Measurements from ENCODE around the gene CDC42.
A peak's percentile ranks its signal among the peaks of the same experiment; 100 is the strongest.

Gene CDC42

DNA sequence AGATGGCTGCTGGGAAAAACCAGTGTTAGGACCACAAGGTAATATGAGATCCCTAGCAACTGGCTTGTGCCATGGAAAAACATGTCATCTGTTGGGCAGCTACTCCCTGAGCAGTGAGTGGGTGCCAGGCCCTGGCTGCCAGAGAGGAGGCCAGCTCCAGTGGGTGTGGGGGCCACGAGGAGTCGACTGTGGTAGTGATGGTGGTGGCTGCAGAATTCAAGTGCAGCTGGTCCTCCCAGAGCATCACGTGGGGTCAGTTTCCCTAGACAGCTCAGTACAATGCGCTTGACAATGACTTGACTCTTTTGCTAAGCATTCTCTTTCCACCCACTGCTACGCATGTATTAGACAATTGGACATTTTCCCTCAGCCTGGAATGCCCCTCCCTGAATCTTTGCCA is 14.5 kb upstream of the CDC42 start:
- DNase-seq, result no peak

DNA sequence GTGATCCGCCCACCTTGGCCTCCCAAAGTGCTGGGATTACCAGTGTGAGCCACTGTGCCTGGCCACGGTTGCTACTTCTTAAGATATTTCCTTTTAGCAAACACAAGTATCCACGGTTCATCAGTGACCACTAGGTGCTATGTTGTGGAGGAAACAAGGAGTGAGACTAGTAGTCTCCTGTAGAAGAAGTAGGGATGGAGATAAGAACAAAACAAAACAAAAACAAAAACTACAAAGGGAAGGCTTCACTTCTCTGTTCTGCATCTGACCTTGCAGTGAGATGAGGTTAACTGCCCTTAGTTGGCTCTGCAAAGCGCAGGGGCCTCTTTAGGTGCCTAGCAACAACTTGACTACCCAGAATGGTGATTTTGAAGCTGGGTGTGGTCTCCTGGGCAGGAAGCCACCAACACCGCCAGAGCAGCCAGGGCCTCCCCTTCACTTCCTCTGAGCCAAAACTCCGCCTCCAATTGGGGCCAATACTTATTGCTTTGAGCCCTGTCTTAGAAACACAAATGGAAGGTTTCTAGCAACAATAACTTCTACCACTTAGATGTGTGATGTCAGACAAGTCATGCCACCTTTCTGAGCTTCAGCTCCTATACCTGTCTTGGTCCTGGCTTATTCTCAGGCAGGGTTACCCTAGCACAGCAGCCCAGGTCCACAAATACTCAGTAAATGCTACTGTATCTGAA is 12.8 kb upstream of the CDC42 start:
- peak; percentile 97 for DNase-seq

DNA sequence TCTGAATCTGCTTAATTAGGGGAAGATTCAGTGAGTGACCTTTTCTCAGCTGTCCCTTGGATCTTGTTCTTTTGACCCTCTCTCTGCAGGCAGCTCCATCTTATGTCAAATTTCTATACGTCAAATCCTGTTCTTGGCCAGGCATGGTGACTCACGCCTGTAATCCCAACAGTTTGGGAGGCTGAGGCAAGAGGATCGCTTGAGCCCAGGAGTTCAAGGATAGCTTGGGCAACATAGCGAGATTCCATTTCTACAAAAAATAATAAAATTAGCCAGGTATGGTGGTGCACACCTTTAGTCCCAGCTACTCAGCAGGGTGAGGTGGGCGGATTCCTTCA is 12.3 kb upstream of the CDC42 start:
- no peak for DNase-seq

DNA sequence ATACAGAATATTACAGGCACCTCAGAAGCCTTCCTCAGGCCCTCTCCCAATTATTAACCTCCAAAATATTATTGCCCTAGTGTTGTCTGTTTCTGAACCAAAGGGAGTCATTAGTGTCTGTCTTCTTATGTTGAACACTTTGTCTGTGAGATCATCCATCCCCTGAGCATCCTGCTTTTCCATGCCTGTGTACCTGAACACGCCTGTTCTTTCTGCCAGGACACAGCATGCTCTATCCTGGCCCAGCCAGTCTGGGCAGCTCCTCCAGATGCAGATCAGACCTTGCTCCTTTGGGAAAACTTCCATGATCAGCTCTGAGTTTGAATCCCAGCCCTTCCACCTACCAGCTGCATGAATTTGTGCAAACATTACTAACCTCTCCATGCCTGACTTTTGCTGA is 11.0 kb upstream of the CDC42 start:
- no peak for DNase-seq

DNA sequence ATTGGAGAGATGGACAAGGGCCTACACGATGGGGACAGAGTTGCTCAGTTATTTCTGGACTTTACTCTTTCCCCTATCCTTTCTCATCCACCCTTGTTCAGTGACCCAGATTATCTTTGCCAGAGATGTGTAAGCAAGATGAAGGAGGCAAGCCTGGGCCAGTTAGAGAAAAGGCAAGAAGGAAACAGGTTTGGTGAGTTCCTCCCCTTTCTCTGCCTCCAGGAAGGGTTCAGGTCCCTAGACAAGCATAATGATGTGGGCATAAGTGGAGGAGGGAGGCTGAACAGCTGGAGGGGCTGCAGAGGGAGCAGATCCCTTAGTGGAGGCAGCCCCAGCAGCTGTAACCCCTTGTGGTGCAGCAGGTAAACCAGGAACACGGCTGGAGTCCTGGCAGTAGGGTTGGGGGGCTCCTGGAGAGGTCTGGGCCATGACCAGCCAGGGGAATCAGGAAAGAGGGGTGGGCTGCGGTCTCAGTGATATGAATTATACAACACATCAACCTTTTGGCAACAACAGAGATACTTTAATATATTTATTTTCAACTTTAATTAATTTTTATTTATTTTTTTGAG is 9.2 kb upstream of the CDC42 start:
- no peak for DNase-seq

DNA sequence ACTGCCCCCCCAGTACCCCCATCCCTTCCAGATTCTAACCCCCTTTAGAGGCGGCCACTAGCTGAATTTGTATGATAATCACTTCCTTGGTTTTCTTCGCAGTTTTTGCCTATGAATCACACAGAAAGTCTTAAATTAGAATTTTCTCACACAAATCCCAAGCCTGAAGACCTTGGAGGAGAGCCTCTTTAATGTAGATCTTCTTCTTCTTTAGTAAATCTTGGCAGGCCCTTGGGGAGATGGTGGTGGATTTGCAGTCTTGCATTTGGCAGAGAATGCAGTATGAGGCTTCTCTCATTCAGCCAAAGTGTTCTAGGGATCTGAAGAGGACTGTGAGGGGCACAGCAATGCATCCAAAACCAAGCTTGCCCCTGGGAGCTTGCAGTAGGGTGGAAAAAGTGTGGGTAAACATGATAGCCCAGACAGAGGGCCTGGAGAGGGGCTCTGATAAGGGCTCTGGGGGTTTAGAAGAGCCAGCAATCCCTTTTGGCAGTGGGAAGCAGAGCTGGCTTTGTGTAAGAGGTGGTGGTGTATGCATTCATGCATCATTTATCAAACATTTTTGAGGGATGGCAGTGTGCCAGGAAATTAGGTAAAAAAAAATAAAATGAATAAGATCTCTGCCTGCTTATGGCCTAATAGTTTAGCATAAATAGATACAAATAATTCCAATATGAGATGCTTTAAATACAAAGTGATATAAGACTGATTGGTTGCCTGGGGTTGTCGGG is 7.7 kb upstream of the CDC42 start:
- no peak for DNase-seq

DNA sequence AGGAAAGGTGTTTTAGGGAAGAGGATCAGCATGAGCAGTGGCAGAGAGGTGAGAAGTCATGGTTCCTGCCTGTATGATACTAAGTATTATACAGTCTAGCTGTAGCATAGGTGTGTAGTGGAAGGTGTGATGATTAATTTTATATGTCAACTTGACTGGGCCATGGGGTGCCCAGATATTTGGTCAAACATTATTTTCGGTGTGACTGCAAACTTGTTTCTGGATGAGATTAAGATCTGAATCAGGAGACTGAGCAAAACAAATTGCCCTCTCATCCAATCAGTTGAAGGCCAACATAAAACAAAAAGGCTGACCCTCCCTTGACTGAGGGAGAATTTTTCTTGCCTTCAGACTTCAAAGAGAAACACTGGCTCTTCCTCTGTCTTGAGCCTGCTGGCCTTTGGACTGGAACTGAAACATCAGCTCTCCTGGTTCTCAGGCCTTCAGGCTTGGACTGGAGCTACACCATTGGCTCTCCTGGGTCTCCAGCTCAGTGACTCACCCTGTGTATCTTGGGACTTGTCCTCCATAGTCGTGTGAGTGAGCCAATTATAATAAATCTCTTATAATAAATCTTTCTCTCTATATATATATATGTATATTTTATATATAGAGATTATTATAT is 6.8 kb upstream of the CDC42 start:
- no peak for DNase-seq

DNA sequence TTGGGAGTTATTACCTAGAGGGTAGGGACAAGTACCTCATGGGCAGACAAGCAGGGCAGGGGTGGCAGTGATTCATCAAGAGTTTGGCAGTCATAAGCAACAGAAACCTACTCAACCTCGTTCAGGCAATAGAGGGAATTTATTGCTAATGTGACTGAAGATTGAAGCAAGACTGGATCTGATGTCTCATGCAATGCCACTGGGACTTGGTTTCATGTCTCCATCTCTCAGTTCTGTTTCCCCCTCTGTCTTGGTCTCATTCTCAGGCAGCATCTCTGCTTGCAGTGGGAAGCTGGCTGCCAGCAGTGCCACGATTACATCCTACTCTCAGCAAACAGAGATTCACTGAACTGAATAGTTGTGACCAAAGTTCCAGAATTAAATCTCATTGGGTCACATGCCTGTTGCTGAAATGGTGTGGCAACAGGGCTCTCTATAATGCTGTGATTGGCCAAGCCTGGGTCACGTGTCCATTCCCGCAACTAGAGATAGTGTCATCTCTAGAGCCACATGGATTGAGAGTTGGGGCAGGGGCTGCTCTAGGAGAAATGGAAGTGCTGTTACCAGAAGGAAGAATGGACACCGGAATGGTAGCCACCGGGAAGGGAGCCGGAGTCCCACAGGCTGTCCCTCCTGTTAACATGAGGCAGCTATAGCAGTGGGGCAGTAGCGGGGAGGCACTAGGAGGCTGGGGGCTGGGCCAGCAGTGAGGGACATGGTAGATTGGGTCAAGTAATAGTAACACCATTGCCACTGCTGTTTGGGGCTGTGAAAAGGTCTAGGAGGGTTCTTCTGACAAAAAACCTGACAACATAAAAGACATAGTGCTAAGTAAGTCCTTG is 3.9 kb upstream of the CDC42 start:
- DNase-seq, result no peak

DNA sequence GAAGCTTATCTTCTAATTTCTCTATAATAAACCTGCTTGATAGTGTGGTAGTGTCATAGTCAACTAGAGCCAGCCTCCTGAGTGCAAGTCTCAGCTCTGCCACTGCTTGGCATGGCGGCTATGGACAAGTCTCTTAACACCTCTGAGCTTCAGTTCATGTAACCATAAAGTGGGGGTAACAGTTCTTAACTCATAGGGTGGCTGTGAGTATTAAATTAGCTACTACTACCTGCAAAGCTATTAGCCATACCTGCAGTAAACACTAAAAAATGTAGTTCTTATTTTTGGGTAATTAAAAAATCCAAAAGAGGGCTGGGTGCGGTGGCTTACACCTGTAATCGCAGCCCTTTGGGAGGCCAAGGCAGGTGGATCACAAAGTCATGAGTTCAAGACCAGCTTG is 2.2 kb upstream of the CDC42 start:
- no peak for DNase-seq

DNA sequence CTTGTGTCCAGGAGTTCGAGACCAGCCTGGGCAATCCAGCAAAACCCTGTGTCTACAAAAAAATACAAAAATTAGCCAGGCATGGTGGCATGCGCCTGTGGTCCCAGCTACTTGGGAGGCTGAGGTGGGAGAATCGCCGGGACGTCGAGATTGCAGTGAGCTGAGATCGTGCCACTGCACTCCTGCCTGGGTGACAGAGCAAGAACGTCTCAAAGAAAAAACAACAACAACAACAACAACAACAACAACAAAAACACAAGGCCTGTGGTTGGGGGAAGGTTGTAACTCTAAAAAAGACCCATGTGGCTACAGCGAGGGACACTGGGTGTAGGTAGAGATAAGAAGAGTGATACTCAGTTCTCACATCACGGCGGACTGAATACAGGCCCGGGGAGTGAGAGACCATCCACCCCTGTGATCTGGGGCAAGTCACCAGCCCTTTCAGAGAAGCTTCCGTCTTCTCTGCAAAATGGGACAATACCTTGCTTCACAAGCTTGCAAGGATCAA is 848 bp upstream of the CDC42 start:
- DNase-seq, result no peak

DNA sequence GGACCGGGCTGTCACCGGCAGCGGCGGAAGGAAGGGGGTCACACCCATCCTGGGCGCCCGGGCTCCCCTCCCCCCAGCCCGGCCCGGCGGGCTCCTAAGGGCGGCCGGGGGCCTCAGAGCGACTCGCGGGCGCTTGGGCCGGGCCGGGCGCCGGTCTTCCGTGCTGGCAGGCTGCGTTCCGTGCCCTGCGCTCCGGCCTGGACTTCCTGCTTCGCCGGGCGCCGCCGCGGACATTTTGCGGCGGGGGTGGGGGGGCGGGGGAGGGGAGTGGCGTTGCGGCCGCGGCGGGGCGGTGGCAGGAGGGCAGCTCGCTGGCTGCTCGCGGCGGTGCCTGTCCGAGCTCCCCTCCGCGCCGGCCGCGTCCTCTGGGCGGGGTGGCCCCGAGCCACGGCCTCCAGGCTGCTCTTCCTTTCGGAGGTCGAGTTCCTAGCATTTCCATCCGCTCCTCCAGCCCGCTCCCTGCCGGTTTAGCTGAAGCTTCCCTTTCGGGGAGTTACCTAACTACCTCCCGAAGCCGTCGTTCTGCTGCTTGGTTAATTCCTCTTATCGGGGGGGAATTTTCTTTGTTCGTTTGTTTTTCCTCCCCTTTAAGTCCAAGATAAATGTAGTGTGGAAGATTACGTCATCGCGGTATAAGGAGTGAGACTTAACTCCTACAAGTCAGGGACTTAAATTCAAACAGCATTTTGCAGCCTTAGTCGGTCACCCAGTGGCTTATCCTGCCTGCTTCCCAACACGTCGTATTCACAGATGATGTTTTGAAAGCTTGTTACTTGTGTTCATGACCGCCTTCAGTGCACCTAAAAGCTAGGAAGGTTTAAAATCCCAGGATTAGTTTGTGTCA is 730 bp downstream of the CDC42 start:
- peak; percentile 73 for DNase-seq

DNA sequence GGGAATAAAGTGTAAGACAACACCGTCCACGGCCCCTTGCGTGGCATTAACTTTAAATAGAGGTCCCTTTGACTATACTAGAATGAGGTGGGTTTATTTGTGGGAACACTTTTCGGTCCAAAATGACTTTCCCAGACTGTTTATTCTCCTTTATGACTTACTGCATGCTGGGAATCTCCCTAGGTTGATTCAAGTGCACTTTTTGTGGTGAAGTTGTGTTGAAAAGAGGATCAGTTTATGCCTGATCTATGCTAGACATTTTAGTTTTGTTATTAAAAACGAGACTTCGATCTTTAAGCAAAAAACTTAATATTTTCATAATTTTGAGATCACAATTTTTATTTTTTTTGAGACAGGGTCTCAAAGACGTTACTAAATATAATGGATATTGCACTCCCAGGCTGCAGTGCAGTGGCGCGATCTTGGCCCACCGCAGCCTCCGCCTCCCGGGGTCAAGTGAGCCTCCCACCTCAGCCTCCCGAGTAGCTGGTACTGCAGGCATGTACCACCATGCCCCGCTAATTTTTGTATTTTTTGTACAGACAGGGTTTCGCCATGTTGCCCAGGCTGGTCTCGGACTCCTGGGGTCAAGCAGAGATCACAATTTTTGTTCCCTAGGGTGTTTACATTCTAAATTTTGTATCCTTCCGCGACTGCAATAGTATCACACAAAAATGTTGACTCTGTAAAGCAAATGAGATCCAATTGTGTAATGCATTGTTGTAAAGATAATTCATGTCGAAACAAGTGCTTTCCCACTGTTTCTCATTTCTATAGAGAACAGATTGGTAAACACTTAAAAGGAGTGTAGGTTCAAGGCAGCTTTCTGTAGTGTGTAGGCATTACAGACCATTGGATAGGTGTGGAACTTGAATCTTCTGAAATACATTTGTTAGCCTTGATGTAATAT is 1.6 kb downstream of the CDC42 start:
- DNase-seq, result no peak

DNA sequence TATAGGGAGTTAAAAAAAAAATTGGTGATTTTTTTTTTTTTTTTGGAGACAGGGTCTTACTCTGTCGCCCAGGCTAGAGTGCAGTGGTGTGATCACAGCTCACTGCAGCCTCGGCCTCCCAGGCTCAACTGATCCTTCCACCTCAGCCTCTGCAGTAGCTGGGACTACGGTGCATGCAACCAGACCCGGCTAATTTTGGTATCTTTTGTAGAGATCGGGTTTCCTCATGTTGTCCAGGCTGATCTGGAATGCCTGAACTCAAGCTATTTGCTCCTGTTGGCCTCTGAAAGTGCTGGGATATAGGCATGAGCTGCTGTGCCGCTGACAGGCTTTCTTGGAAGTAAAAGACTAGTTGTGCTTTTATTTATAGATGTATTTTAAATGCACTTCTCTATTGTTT is 3.0 kb downstream of the CDC42 start:
- DNase-seq, result no peak

DNA sequence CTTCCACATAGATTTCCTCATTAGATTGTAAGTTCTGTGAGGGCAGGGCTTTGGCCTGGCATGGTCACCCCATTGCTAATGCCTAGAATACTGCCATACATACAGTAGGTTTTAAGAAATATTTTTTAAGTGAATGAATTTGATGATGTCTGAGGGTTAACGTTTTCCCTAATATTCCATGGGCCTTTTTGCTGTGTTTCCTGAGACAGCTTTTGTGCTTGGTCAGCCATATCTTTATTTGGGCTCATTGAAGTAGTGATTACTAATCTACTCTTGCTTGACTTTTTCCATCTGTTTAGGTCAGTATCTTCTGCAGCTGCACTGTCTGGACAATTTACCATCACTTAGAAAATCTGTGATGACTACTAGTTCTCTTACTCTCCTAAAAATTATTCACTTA is 3.5 kb downstream of the CDC42 start:
- no peak for DNase-seq

DNA sequence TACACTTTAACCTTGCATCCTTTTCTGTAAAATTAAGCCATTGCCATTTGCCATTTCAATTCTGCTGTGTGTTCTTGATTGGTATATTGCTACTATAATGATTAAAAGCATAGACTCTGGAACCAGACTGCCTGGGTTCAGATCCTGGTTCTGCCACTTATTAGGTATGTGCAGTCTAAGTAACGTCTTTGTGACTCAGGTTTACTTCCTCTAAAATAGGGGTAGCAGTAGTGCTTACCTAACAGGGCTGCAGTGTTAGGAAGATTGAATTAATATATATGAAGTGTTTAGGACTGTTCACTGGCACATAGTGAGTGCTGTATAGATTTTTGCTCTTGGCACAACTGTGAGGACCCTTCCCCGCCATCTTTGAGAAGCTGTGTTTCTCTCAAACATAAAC is 4.4 kb downstream of the CDC42 start:
- DNase-seq, result no peak

DNA sequence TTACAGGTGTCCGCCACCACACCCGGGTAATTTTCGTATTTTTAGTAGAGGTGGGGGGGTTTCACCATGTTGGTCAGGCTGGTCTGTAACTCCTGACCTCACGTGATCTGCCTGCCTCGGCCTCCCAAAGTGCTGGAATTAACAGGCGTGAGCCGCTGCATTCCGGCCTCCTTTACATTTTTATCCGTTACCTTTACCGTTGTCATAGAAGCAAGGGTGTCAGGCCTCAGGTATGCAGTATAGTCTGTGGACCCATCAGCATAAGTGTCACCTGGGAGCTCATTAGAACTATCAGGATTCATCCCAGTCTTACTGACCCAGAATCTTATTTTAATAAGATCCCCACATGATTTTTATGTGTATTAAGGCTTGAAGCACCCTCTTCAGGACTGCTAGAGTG is 5.4 kb downstream of the CDC42 start:
- DNase-seq, result no peak

DNA sequence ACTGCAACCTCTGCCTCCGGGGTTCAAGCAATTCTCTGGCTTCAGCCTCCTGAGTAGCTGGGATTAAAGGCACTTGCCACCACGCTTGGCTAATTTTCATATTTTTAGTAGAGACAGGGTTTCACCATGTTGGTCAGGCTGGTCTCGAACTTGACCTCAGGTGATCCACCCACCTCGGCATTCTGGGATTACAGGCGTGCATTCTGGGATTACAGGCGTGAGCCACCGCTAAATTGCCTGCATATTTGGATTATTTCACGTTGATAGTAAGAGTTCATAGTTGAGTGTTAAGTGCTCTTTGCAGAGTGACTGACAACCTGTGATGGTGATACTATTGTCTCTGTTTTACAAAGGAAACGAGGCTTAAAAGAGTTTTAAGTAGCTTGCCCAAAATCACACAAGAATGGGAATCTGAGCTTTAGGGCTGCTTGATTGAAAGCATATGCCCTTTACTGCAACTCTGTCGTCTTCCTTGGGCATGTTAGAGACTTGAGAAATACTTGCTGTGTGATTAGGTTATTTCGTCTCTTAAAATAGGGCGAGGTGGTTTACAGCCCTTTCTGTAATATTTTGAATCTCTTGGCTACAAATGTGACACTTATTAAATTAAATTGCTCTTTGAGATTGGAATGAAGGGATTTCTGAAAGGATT is 12.4 kb downstream of the CDC42 start:
- DNase-seq, result no peak

DNA sequence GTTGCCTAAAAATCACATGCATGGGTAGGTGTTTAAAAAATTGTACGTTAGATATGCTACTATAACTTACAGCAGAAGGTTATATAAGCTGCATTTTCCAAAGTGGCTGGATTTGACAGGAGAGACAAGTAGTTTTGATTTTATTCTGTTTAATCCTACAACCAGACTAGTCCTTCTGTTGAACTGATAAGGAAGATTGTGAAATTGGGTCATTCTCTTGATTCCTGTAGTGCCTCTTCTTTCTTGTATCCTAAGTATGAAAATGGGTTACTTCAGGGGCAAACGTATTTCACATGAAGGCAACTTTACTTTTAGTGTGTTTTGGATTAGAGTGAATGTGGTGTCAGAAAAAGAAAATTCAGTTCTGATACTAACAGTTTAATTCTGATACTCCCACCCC is 19.0 kb downstream of the CDC42 start:
- no peak for DNase-seq

DNA sequence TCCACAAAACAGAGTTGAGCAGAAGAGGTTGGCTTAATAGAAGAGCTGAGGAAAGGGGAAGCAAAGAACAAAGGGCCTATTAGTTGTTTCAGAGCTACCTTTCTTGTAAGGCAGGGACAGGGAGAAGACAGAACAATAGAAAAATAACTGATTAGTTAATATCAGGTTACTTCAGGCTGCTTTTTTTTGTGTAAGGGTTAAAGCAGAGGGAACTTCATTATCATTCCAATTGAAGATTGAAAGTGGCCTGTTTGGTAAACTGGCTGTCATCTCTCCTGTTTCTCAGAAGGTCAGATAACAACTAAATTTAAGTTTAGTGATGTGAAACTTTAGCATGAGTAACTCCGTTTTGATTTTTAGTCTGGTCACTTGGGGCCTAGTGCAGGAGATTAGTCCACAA is 22.3 kb downstream of the CDC42 start:
- DNase-seq, result no peak

DNA sequence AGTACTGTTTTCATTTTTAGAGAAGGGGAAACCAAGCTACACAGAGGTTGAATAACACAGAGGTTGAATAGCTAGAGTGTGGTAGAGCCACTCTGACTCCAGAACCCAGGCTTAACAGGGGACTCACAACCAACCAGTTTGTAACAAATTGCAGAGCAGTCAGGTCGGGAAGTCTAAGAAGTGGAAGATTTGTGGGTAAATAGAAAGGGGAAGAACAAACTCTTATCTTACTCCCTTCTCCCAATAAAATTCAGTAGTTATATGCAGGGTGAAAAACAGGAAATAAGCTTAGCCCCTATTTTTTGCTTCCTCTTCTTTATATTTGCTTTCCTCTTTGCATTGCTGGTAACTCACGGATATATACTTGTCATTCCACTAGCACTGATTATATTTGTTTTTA is 23.2 kb downstream of the CDC42 start:
- no peak for DNase-seq
